ENCODE data around the gene ADARB1.

The ADARB1 gene

DNA sequence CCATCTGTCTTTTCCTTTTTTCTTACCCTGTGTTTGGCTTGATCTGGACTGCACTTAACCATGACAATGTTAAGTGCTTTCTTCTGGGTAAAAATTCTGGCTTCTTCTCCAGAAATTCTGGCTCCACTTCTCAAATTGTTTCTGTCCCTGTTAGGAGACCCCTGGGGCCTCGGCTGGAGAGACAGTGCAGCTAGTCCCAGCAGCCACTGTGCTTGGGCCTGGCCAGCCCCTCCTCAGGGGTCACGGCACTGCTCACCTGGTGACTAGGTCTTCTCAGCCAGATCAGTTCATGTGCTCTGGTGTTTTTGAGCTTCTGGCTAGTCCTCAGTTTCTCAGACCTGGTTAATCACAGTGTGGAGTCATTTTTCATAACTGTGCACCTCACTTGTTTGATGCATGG, 72.4 kb downstream of the ADARB1 start:
- no peak overlapping the region for H3K4me3 ChIP-seq (ENCODE audit: low read depth, low read length)
- TF ChIP-seq, protein P1, sequence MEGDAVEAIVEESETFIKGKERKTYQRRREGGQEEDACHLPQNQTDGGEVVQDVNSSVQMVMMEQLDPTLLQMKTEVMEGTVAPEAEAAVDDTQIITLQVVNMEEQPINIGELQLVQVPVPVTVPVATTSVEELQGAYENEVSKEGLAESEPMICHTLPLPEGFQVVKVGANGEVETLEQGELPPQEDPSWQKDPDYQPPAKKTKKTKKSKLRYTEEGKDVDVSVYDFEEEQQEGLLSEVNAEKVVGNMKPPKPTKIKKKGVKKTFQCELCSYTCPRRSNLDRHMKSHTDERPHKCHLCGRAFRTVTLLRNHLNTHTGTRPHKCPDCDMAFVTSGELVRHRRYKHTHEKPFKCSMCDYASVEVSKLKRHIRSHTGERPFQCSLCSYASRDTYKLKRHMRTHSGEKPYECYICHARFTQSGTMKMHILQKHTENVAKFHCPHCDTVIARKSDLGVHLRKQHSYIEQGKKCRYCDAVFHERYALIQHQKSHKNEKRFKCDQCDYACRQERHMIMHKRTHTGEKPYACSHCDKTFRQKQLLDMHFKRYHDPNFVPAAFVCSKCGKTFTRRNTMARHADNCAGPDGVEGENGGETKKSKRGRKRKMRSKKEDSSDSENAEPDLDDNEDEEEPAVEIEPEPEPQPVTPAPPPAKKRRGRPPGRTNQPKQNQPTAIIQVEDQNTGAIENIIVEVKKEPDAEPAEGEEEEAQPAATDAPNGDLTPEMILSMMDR (IDR thresholded peaks at IDR 0.05; ENCODE audit: insufficient read depth, low read length, missing control alignments), result no peak
- ChIA-PET CTCF (interaction anchor here (0.9 to 4.4 kb wide), 4 partner anchors 9 to 293 kb away, joined by 3 to 61 read pairs (median 5); no protein-coding TSS in a partner anchor), POLR2A (no interaction called here)
- no peak for DNase-seq (ENCODE audit: low read depth, low spot score)

DNA sequence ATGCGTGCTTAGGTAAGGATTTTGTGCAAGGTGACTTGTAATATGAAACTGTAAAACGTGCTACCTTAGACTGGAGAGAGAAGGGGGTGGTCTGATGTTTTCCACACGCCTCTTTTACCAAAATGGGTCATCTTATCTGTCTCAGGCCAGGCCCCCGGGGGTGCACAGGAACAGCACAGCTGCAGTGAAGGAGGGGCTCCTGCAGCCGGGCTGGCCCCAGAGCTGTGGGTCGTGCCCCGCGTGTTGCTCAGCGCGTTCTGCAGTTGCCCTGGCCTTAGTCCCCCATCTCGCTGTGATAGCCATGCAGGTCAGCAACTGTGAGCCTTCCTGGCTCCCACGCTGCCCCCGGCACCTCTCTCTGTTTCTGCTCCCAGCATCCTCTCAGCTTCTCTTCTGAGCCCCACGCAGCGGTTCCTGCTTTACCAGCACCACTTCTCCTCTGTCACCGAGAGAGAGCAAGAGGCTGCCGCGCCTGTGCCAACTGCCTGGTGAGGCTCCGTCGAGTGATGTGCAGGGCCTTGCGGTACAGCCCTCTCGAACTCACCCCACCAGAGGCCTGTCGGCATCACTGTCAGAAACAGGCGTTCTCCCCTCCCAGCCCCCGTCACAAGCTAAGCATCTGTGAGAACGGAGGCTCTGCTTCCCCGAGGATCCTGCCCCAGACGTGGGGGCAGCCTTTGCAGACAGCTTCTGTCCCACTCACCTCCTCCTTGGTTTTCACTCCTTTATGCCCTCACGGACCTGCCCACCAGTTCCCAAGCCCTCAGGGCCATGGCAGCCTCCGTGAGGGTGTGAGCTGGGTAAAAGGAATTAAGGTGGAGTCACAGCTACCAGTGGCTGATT, 73.3 kb downstream of the ADARB1 start:
- no peak for DNase-seq (ENCODE audit: low read depth, low spot score)
- H3K4me3 ChIP-seq (ENCODE audit: low read depth, low read length), result no peak overlapping the region
- TF ChIP-seq, protein P1 (IDR thresholded peaks at IDR 0.05; ENCODE audit: insufficient read depth, low read length, missing control alignments), result no peak
- ChIA-PET POLR2A (no interaction called here), CTCF (interaction anchor here (0.9 to 4.4 kb wide), 5 partner anchors 7 to 292 kb away, joined by 3 to 61 read pairs (median 7); no protein-coding TSS in a partner anchor)

DNA sequence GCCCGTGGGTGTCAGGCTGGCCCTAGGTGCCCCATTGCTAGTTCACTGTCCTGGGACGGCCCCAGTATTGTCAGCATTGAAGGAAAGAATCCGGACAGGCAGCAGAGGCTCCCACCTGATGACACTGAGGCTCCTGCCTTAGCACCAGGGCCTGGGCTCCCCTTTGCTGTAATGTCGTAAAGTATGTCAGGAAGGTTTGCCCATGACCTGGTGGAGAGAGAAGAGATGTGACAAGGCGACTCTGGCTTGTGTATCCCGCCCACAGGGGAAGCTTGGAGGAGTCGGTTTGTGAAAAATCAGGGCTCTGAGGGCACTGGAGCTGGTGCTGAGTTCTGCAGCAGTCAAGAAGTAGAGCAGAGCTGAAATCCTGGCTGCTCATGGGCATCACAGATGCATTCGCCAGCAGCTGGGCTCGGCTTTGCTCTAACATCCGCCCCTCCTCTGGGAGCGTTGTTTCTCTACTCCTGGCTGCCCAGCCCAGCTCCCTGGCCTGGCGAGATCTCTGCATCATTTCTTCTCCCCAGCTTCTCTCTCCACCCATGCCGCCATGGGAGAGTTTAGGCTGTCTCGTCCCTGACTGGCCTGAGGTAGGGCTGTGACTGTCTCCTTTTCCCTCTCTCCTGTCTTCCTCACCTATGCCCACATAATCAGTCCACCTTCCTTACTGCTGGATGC, 74.1 kb downstream of the ADARB1 start:
- TF ChIP-seq, protein P1 (IDR thresholded peaks at IDR 0.05; ENCODE audit: insufficient read depth, low read length, missing control alignments), result no peak
- ChIA-PET CTCF (interaction anchor here (1.0 to 4.4 kb wide), 4 partner anchors 8 to 199 kb away, joined by 5 to 61 read pairs (median 9); no protein-coding TSS in a partner anchor), POLR2A (no interaction called here)
- H3K4me3 ChIP-seq (ENCODE audit: low read depth, low read length), result no peak overlapping the region
- no peak for DNase-seq (ENCODE audit: low read depth, low spot score)

DNA sequence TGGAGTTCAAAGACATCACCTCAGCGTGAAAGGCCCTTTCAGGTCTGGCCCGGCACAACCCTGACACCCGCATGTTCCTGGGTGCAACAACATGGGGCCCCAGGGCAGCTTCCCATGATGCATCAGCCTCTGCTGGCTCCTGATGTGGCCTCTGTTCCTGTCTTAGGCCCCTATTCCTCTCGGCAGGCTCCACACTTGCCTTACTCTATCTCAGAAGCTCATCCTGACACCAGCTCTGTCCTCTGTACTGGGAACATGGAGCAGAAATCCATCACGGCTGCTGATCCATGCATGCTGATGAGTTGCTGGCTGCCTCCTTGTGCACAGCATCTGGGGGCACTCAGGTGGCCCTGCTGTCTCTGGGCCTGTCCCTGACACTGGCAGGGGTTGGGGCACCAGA, 74.6 kb downstream of the ADARB1 start:
- no peak for DNase-seq (ENCODE audit: low read depth, low spot score)
- POLR2A ChIA-PET, result no interaction called here
- H3K4me3 ChIP-seq (ENCODE audit: low read depth, low read length), result no peak overlapping the region
- CTCF ChIA-PET, result interaction anchor here (1.9 to 4.4 kb wide), 3 partner anchors 9 to 16 kb away, joined by 7 to 61 read pairs (median 11); no protein-coding TSS in a partner anchor
- TF ChIP-seq, protein P1 (IDR thresholded peaks at IDR 0.05; ENCODE audit: insufficient read depth, low read length, missing control alignments), result no peak

DNA sequence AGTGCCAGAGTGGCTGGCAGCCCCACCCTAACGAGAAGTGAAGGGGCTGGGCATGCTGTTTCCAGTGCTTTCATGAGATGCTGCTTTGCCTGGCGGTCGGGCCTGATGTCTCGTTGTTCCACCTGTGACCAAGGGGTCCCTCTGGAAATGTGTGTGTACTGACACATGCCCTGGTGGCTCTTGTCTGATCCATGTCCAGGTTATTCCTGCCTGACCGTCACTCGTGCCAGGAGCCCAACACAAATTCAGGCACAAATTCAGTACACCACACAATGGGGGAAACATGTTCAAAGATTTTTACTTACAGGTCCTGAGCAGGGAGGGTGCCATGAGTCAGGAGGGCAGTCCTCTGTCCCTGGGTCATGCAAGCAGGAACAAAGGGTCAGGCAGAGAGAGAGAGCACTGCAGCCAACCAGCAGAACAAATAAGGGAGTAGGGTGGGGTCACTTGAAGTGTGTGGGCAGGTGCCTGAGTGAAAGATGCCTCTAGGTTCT, 76.3 kb downstream of the ADARB1 start:
- H3K4me3 ChIP-seq (ENCODE audit: low read depth, low read length), result no peak overlapping the region
- DNase-seq (ENCODE audit: low read depth, low spot score), result no peak
- TF ChIP-seq, protein P1 (IDR thresholded peaks at IDR 0.05; ENCODE audit: insufficient read depth, low read length, missing control alignments), result no peak
- ChIA-PET CTCF (interaction anchor here (1.3 to 5.6 kb wide), 2 partner anchors 11 to 289 kb away, joined by 3 to 135 read pairs; no protein-coding TSS in a partner anchor), POLR2A (no interaction called here)
